Panc1 (cell line): Measurements from ENCODE around the gene CEP83. TPM values are rescaled to one million over a fixed set of nuclear protein-coding genes. Genes with fewer than 3 reads are reported as not detected.

Experiments
- ATAC-seq: fragments of 200-7000 bp; cut with Tn5 transposase; 2 replicates; pipeline ENCODE4 v1.9.1; 2020; ENCODE audit warnings: mild to moderate bottlenecking, moderate library complexity
- BruUV-seq: library from RNA; stranded (reverse); fragments of 400-500 nt; replicated peaks from 2 replicates; lab custom pipeline; 2021; lab: Mats Ljungman, UMichigan
- CTCF ChIA-PET: fragments of 300-600 bp; sonication (Branson Sonifier 250); formaldehyde crosslinking; loops from one replicate; lab custom pipeline; 2022; ENCODE audit warnings: antibody characterized with exemption; lab: Charles Lee
- POLR2A ChIA-PET: fragments of 300-600 bp; sonication (Branson Sonifier 250); formaldehyde crosslinking; loops from one replicate; lab custom pipeline; 2022; ENCODE audit warnings: antibody characterized with exemption; lab: Charles Lee
- DNase-seq: peaks from one replicate; pipeline ENCODE4 v3.0.0-alpha.2; 2010; ENCODE audit warnings: low read depth, low spot score
- H3K27ac ChIP-seq: 2 replicates; pipeline ENCODE4 v1.5.1; 2011; ENCODE audit warnings: mild to moderate bottlenecking, low read length, inconsistent platforms
- H3K27me3 ChIP-seq: fragments of 200-500 bp; sonication (Bioruptor generic); 2 replicates; pipeline ENCODE4 v1.6.0; 2014; ENCODE audit warnings: low read length, inconsistent platforms; ENCODE audit not compliant: control insufficient read depth, insufficient read depth
- H3K36me3 ChIP-seq: fragments of 200-500 bp; sonication (Bioruptor generic); 2 replicates; pipeline ENCODE4 v1.5.1; 2014; ENCODE audit warnings: inconsistent platforms, mild to moderate bottlenecking, low read length, moderate library complexity; ENCODE audit not compliant: control insufficient read depth, insufficient read depth
- H3K4me1 ChIP-seq: 2 replicates; pipeline ENCODE4 v1.5.1; 2011; ENCODE audit warnings: inconsistent platforms, mild to moderate bottlenecking, low read length, moderate library complexity; ENCODE audit not compliant: control insufficient read depth, insufficient read depth
- H3K4me3 ChIP-seq, 2 experiments: 2 replicates each; pipeline ENCODE4 v1.5.1; 2011 to 2012; ENCODE audit warnings: low read depth in 2 of 2, low read length in 2 of 2, mild to moderate bottlenecking in 2 of 2, inconsistent platforms in 1 of 2, moderate library complexity in 1 of 2
- H3K9me3 ChIP-seq: fragments of 200-500 bp; sonication (Bioruptor generic); 2 replicates; pipeline ENCODE4 v1.5.1; 2014; ENCODE audit warnings: low read depth, mild to moderate bottlenecking, inconsistent platforms, low read length, moderate library complexity; ENCODE audit not compliant: control insufficient read depth, insufficient read depth
- POLR2AphosphoS5 ChIP-seq: IDR thresholded peaks from 2 replicates; pipeline ENCODE4 v1.6.1; 2012; ENCODE audit warnings: mild to moderate bottlenecking, low read depth, low read length, moderate library complexity
- REST ChIP-seq, 2 experiments: IDR thresholded peaks; 2 replicates each; pipeline ENCODE4 v1.6.1; 2011 to 2012; ENCODE audit warnings: low read depth in 2 of 2, control low read depth in 1 of 2, low read length in 1 of 2, mild to moderate bottlenecking in 1 of 2, moderate library complexity in 1 of 2; ENCODE audit not compliant: insufficient read depth in 1 of 2
- SIN3A ChIP-seq: IDR thresholded peaks from 2 replicates; pipeline ENCODE4 v1.6.1; 2012; ENCODE audit warnings: low read depth, mild to moderate bottlenecking, low read length, moderate library complexity, borderline replicate concordance; ENCODE audit not compliant: insufficient read depth
- TCF7L2 ChIP-seq: IDR thresholded peaks from 2 replicates; pipeline ENCODE4 v1.6.1; 2011; ENCODE audit warnings: mild to moderate bottlenecking, low read depth, low read length, inconsistent platforms
- in situ Hi-C: cut with HindIII; loops from 2 replicates; pipeline ENCODE4 v1.10.0; 2016; ENCODE audit warnings: low sequenced_read_pairs, low pct_unique_long_range_greater_than_20kb
- intact Hi-C: fragments of 100-400 bp; cut with micrococcal nuclease; formaldehyde crosslinking; loops from one replicate; pipeline ENCODE4 v1.10.0; 2022; ENCODE audit not compliant: unreplicated experiment
- total RNA-seq: library from RNA; stranded (reverse); gene quantifications from one replicate; pipeline ENCODE4 v1.2.1, GENCODE V29; 2021; ENCODE audit not compliant: unreplicated experiment
- TF ChIP-seq, protein P1 (sequence below): fragments of 450-650 bp; IDR thresholded peaks from 2 replicates; pipeline ENCODE4 v1.5.1; 2017; ENCODE audit warnings: mild to moderate bottlenecking

CEP83 gene
- total RNA-seq, 1 experiment from 2014 or later: 28.0 TPM

DNA sequence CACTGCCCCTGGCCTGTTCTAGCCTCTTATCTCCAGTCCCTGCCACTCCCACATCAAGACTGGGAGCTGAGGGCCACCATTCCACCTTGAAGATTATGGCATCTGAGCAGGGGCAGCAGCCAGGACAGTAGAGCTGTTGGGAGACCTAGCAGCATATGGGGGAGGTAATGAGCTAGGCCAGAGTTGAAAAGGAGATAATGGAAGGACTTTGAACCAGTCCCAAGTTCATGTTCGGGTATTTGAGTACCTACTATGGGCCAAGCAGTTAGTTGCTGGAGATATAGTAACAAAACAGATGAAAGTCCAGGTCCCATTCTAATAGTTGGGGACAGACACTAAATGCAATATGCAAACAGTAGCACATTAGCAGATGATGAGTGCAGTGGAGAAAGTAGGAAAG, 159.8 kb downstream of the CEP83 start:
- in situ Hi-C loops: no loop called here
- Histone ChIP-seq H3K9me3 (no peaks in the 10 kb centered on the region), H3K27me3 (no peaks in the 10 kb centered on the region), H3K4me3 (no peak overlapping the region), H3K4me1 (no peaks in the 10 kb centered on the region), H3K27ac (no peak overlapping the region), H3K36me3 (no peaks in the 10 kb centered on the region)
- POLR2A ChIA-PET: no interaction called here
- CTCF ChIA-PET: no interaction called here
- no peak for DNase-seq
- TF ChIP-seq SIN3A (no peak), TCF7L2 (no peak), POLR2AphosphoS5 (no peak), REST (IDR thresholded peaks at IDR 0.05; ENCODE audit: insufficient read depth in 1 of 2, low read depth in 2 of 2, low read length in 1 of 2) (no peak)
- no TSS peak for BruUV-seq
- intact Hi-C loops: no loop called here
- no peak for ATAC-seq

DNA sequence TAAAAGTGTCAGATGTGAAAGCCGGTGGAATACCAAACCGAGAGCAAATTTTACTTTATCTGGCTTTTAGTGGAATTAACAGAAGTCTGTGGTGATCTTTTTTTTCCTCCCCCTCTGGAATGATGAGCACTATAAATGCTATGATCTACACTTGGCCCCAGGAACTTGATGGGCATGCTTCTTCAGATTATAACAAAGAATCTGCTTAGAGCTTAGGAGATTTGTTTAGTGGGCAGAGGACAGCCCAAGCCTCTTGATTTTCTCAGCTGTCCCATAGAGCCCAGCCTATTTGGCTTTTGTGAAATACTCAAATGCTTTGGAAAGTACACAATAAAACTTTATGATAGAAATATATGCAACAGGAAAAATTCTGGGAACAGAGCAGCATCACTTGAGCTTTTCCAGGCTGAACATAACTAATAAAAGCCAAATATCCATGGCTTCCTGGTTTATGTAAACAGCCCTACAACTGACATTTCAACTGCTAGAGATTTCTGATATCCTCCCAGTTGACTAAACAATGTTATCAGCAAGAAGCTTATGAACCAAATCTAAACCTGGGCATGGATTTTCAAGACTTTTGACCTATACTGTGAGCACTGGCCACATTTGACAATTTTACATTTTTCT, 161.7 kb downstream of the CEP83 start:
- H3K4me1 ChIP-seq: no peaks in the 10 kb centered on the region
- H3K9me3 ChIP-seq: no peaks in the 10 kb centered on the region
- in situ Hi-C loops: no loop called here
- ChIA-PET CTCF (no interaction called here), POLR2A (no interaction called here)
- no peaks in the 10 kb centered on the region for H3K27me3 ChIP-seq
- no TSS peak for BruUV-seq
- intact Hi-C loops: no loop called here
- H3K4me3 ChIP-seq: no peak overlapping the region
- no peak overlapping the region for H3K27ac ChIP-seq
- TF ChIP-seq, protein P1, sequence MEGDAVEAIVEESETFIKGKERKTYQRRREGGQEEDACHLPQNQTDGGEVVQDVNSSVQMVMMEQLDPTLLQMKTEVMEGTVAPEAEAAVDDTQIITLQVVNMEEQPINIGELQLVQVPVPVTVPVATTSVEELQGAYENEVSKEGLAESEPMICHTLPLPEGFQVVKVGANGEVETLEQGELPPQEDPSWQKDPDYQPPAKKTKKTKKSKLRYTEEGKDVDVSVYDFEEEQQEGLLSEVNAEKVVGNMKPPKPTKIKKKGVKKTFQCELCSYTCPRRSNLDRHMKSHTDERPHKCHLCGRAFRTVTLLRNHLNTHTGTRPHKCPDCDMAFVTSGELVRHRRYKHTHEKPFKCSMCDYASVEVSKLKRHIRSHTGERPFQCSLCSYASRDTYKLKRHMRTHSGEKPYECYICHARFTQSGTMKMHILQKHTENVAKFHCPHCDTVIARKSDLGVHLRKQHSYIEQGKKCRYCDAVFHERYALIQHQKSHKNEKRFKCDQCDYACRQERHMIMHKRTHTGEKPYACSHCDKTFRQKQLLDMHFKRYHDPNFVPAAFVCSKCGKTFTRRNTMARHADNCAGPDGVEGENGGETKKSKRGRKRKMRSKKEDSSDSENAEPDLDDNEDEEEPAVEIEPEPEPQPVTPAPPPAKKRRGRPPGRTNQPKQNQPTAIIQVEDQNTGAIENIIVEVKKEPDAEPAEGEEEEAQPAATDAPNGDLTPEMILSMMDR: no peak
- TF ChIP-seq POLR2AphosphoS5 (no peak), TCF7L2 (no peak), REST (IDR thresholded peaks at IDR 0.05; ENCODE audit: insufficient read depth in 1 of 2, low read depth in 2 of 2, low read length in 1 of 2) (no peak), SIN3A (no peak)
- DNase-seq: no peak
- no peaks in the 10 kb centered on the region for H3K36me3 ChIP-seq
- ATAC-seq: no peak
